AG04449 (cell line): ENCODE data around the gene KRTAP4-7.
"Not testable (repeated sequence)": the region's sequence is repeated elsewhere in the genome, so short reads cannot be mapped to it uniquely, and the experiment has no call there.

ENCODE experiments used
- CTCF ChIA-PET: fragments of 350-600 bp; formaldehyde crosslinking; extraction: SDS; loops from one replicate; lab custom pipeline; 2021; ENCODE audit warnings: antibody characterized with exemption; lab: Yijun Ruan, JAX
- POLR2A ChIA-PET: fragments of 400-600, 350-600 bp; formaldehyde crosslinking; extraction: SDS; loops from one replicate; lab custom pipeline; 2020; ENCODE audit warnings: antibody characterized with exemption, inconsistent platforms; lab: Yijun Ruan, JAX
- DNase-seq: peaks from one replicate; pipeline ENCODE4 v3.0.0-alpha.2; 2010; ENCODE audit warnings: low read depth, low spot score
- H3K4me3 ChIP-seq: 2 replicates; pipeline ENCODE4 v1.5.1; 2011; ENCODE audit warnings: low read depth, mild to moderate bottlenecking, control low read depth, low read length
- CTCF ChIP-seq: IDR thresholded peaks from one replicate; pipeline ENCODE4 v1.5.1; 2011; ENCODE audit warnings: mild to moderate bottlenecking, moderate library complexity, low read length, control low read depth, inconsistent platforms; ENCODE audit not compliant: insufficient read depth; ENCODE audit errors: missing control alignments

KRTAP4-7 gene

GRCh38 chr17:41049110-41049509 lies 34.8 kb upstream of the KRTAP4-7 start:
- CTCF ChIA-PET, result interaction anchor here (1.0 to 1.9 kb wide), 3 partner anchors 9 to 614 kb away, joined by 3 to 10 read pairs (median 3); no protein-coding TSS in a partner anchor
- no peak for DNase-seq
- no peak for TF ChIP-seq CTCF
- POLR2A ChIA-PET, result interaction anchor here (1.0 to 2.1 kb wide), 3 partner anchors 10 to 193 kb away, joined by 4 to 31 read pairs (median 4); partner anchors contain the start of gene KRTAP2-3
- H3K4me3 ChIP-seq, result no peak overlapping the region

- no peak for DNase-seq
- no peak for TF ChIP-seq CTCF
- POLR2A ChIA-PET, result no interaction called here
- no peak overlapping the region for H3K4me3 ChIP-seq
- CTCF ChIA-PET, result interaction anchor here (0.6 to 1.4 kb wide), 2 partner anchors 270 to 338 kb away, joined by 3 to 4 read pairs; no protein-coding TSS in a partner anchor
Observed at GRCh38 chr17:41052566-41052965, 31.4 kb upstream of the KRTAP4-7 start.

- TF ChIP-seq CTCF, result no peak
- no peak overlapping the region for H3K4me3 ChIP-seq
- no peak for DNase-seq
- CTCF ChIA-PET, result interaction anchor here (1.1 to 1.4 kb wide), 2 partner anchors 268 to 595 kb away, joined by 3 to 4 read pairs; no protein-coding TSS in a partner anchor
- POLR2A ChIA-PET, result no interaction called here
Observed at GRCh38 chr17:41054025-41054424, 29.9 kb upstream of the KRTAP4-7 start.

GRCh38 chr17:41054556-41054955 lies 29.4 kb upstream of the KRTAP4-7 start:
- H3K4me3 ChIP-seq, CTCF ChIA-PET, DNase-seq, POLR2A ChIA-PET: not testable (repeated sequence)

GRCh38 chr17:41055130-41055529 lies 28.8 kb upstream of the KRTAP4-7 start, which contains the start of gene KRTAP2-2:
Gene KRTAP2-2 (minus strand): TSS chr17:41055230. CDS start chr17:41055211, 19 bp downstream.
- CTCF ChIA-PET, result interaction anchor here (1.5 kb wide), 1 partner anchor 494 kb away, joined by 7 read pairs; no protein-coding TSS in a partner anchor
- H3K4me3 ChIP-seq, POLR2A ChIA-PET, DNase-seq: not testable (repeated sequence)

- no peak for TF ChIP-seq CTCF
- CTCF ChIA-PET, result interaction anchor here (1.0 to 2.5 kb wide), 3 partner anchors 9 to 491 kb away, joined by 3 to 10 read pairs (median 5); no protein-coding TSS in a partner anchor
- no peak overlapping the region for H3K4me3 ChIP-seq
- POLR2A ChIA-PET, result interaction anchor here (1.0 kb wide), 1 partner anchor 9 kb away, joined by 3 read pairs; no protein-coding TSS in a partner anchor
- no peak for DNase-seq
Observed at GRCh38 chr17:41057547-41057946, 26.4 kb upstream of the KRTAP4-7 start.

- POLR2A ChIA-PET, result interaction anchor here (0.6 to 3.1 kb wide), 10 partner anchors 10 to 631 kb away, joined by 3 to 31 read pairs (median 4); no protein-coding TSS in a partner anchor
- no peak for DNase-seq
- CTCF ChIA-PET, result interaction anchor here (0.7 to 3.1 kb wide), 11 partner anchors 10 to 590 kb away, joined by 3 to 11 read pairs (median 4); partner anchors contain the start of gene KRTAP2-1
Observed at GRCh38 chr17:41058741-41059140, 25.2 kb upstream of the KRTAP4-7 start.

GRCh38 chr17:41059276-41060051 lies 24.5 kb upstream of the KRTAP4-7 start:
- H3K4me3 ChIP-seq, result peak overlapping the region; percentile 15
- ChIA-PET CTCF (interaction anchor here (0.7 to 3.1 kb wide), 13 partner anchors 11 to 604 kb away, joined by 3 to 11 read pairs (median 5); partner anchors contain the start of gene KRTAP2-1), POLR2A (interaction anchor here (0.6 to 3.1 kb wide), 11 partner anchors 11 to 630 kb away, joined by 3 to 31 read pairs (median 4); no protein-coding TSS in a partner anchor)
- DNase-seq, result peak; percentile 81

More at GRCh38 chr17:41058741-41059140, 25.2 kb upstream of the KRTAP4-7 start:
- no peak overlapping the region for H3K4me3 ChIP-seq
- TF ChIP-seq CTCF, result no peak
